Measurements from ENCODE around the gene SLC16A10. TPM values are rescaled to one million over a fixed set of nuclear protein-coding genes. Genes with fewer than 3 reads are reported as not detected.
A peak's percentile ranks its signal among the peaks of the same experiment; 100 is the strongest.
"Not testable (repeated sequence)": the region's sequence is repeated elsewhere in the genome, so short reads cannot be mapped to it uniquely, and the experiment has no call there.

Gene SLC16A10
- total and polyA plus RNA-seq, 5 donors from 2014 or later: 24.4 to 39.3 (median 32.0) TPM

DNA sequence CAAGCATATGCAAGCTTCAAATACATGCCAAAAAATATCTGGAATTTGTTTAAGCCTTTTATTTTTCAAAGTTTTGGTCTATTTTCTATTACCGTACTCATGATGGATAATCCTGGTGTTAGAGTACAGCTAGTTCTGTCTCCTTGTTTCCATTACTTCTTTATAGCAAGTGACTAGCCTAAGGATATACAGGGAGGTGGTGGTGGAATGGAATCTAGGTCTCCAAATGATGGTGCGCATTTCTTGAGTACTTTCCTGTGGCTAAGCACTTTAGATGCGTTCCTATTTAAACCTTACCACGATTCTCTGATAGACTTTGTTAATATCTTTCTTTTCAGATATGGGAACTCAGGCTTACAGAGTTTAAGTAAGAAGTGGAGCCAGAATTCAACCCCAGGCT lies 3.5 kb downstream of the SLC16A10 start:
- Histone ChIP-seq H3K4me1 (ENCODE audit: control insufficient read depth, insufficient read depth, low read length, poor library complexity, severe bottlenecking) (peaks cover 41% of the 10 kb centered on the region), H3K4me3 (ENCODE audit: low read depth, low read length) (peak overlapping the region; percentile 90), H3K27ac (ENCODE audit: insufficient read depth, low read length, poor library complexity, severe bottlenecking) (no peak overlapping the region), H3K27me3 (ENCODE audit: control insufficient read depth, insufficient read depth, low read length) (no peaks in the 10 kb centered on the region), H3K36me3 (ENCODE audit: control insufficient read depth, insufficient read depth, low read length) (no peaks in the 10 kb centered on the region), H3K9me3 (ENCODE audit: control insufficient read depth in 2 of 2, low read length in 2 of 2) (no peaks in the 10 kb centered on the region)
- Mint-ChIP-seq H3K4me3 (peak overlapping the region in 3 of 4 donors; percentile 79 to 96 (median 94)), H3K4me1 (peaks cover 35 to 73% (median 64%) of the 10 kb centered on the region in 4 donors), H3K27me3 (peaks cover 12% of the 10 kb centered on the region), H3K27ac (no peak overlapping the region), H3K9me3 (peaks cover 0 to 4% (median 0%) of the 10 kb centered on the region in 7 donors), H3K36me3 (no peaks in the 10 kb centered on the region)
- ATAC-seq (ENCODE audit: low read depth in 2 of 2) (no peak), DNase-seq (no peak)

DNA sequence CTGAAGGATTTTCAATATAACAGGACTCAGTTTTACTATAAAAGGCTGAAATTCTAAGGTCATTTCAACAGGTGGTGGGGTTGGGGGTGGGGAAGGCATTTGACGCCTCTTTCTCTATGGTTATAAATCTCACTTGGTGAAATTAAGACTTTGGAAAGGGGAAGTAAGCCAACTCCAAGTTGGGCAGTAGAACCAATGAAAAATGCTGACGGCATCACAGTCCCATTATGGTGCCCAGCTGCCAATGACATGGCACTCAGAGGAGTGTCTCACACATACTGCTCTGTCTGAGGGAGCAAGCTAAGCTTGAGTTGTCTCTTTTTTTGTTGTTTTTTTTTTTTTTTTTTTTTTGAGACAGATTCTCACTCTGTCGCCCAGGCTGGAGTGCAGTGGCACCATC lies 4.7 kb downstream of the SLC16A10 start:
- Mint-ChIP-seq H3K27ac (peak overlapping the region in 1 of 3 donors; percentile 6), H3K36me3 (no peaks in the 10 kb centered on the region), H3K27me3 (peaks cover under 1% of the 10 kb centered on the region)

DNA sequence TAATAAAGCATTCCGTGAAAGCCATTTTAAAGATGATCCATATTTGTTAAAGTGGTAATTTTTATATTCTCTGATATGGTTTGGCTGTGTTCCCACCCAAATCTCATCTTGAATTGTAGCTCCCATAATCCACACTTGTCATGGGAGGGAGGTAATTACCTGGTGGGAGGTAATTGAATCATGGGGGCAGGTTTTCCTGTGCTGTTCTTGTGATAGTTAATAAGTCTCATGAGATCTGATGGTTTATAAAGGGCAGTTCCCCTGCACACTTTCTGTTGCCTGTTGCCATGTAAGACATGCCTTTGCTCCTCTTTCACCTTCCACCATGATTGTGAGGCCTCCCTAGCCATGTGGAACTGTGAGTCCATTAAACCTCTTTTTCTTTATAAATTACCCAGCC lies 8.2 kb downstream of the SLC16A10 start:
- not testable (repeated sequence) for H3K9me3 ChIP-seq (ENCODE audit: control insufficient read depth in 2 of 2, low read length in 2 of 2); ATAC-seq (ENCODE audit: low read depth in 2 of 2); H3K36me3 Mint-ChIP-seq; H3K36me3 ChIP-seq (ENCODE audit: control insufficient read depth, insufficient read depth, low read length); H3K27me3 ChIP-seq (ENCODE audit: control insufficient read depth, insufficient read depth, low read length); H3K27me3 Mint-ChIP-seq; DNase-seq; H3K9me3 Mint-ChIP-seq
- Mint-ChIP-seq H3K4me3 (peak overlapping the region in 2 of 4 donors; percentile 39 to 69), H3K4me1 (peaks cover 21 to 64% (median 50%) of the 10 kb centered on the region in 4 donors), H3K27ac (peak overlapping the region; percentile 87 to 95 (median 91))
- peak overlapping the region; percentile 35 for H3K4me3 ChIP-seq (ENCODE audit: low read depth, low read length)
- H3K27ac ChIP-seq (ENCODE audit: insufficient read depth, low read length, poor library complexity, severe bottlenecking): peak overlapping the region; percentile 68
- peaks cover 29% of the 10 kb centered on the region for H3K4me1 ChIP-seq (ENCODE audit: control insufficient read depth, insufficient read depth, low read length, poor library complexity, severe bottlenecking)

More for the DNA sequence above, 4.7 kb downstream of the SLC16A10 start:
- ATAC-seq (ENCODE audit: low read depth in 2 of 2): no peak
- Histone ChIP-seq H3K27me3 (ENCODE audit: control insufficient read depth, insufficient read depth, low read length) (no peaks in the 10 kb centered on the region), H3K4me3 (ENCODE audit: low read depth, low read length) (no peak overlapping the region), H3K4me1 (ENCODE audit: control insufficient read depth, insufficient read depth, low read length, poor library complexity, severe bottlenecking) (peaks cover 47% of the 10 kb centered on the region), H3K27ac (ENCODE audit: insufficient read depth, low read length, poor library complexity, severe bottlenecking) (no peak overlapping the region), H3K36me3 (ENCODE audit: control insufficient read depth, insufficient read depth, low read length) (no peaks in the 10 kb centered on the region), H3K9me3 (ENCODE audit: control insufficient read depth in 2 of 2, low read length in 2 of 2) (no peaks in the 10 kb centered on the region)
- Mint-ChIP-seq H3K4me1 (peaks cover 28 to 75% (median 65%) of the 10 kb centered on the region in 4 donors), H3K9me3 (peaks cover 0 to 4% (median 0%) of the 10 kb centered on the region in 7 donors), H3K4me3 (peak overlapping the region in 1 of 4 donors; percentile 2)
- DNase-seq: no peak

DNA sequence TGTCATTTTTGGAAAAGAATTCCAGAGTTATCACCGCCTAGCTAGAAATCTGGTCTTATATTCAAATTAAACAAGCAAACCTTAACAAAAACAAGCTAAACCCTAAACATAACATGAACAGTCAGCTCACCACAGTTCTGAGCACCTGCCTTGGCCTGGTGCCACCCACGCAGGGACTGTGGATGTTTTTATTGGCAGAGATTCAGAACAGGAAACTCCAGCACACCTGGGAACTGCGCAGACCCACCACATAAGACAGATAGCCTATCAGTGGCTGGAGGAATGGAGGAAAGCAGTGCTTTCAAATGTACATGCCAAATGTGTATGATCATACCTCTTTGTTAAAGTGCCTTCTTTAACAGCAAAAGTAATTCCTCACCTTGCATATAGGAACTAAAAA lies 8.9 kb downstream of the SLC16A10 start:
- peaks cover 2% of the 10 kb centered on the region for H3K36me3 Mint-ChIP-seq
- Histone ChIP-seq H3K4me1 (ENCODE audit: control insufficient read depth, insufficient read depth, low read length, poor library complexity, severe bottlenecking) (peaks cover 25% of the 10 kb centered on the region), H3K9me3 (ENCODE audit: control insufficient read depth in 2 of 2, low read length in 2 of 2) (no peaks in the 10 kb centered on the region), H3K27ac (ENCODE audit: insufficient read depth, low read length, poor library complexity, severe bottlenecking) (peak overlapping the region; percentile 68), H3K4me3 (ENCODE audit: low read depth, low read length) (peak overlapping the region; percentile 35), H3K27me3 (ENCODE audit: control insufficient read depth, insufficient read depth, low read length) (no peaks in the 10 kb centered on the region), H3K36me3 (ENCODE audit: control insufficient read depth, insufficient read depth, low read length) (no peaks in the 10 kb centered on the region)
- H3K27me3 Mint-ChIP-seq: no peaks in the 10 kb centered on the region
- peak overlapping the region; percentile 23 to 71 (median 66) for H3K4me3 Mint-ChIP-seq
- peak overlapping the region; percentile 87 to 95 (median 91) for H3K27ac Mint-ChIP-seq
- peaks cover 0 to 4% (median 0%) of the 10 kb centered on the region in 7 donors for H3K9me3 Mint-ChIP-seq
- ATAC-seq (ENCODE audit: low read depth in 2 of 2) (peak; percentile 98), DNase-seq (peak; percentile 43 to 81 (median 73))
- peaks cover 21 to 59% (median 45%) of the 10 kb centered on the region in 4 donors for H3K4me1 Mint-ChIP-seq

DNA sequence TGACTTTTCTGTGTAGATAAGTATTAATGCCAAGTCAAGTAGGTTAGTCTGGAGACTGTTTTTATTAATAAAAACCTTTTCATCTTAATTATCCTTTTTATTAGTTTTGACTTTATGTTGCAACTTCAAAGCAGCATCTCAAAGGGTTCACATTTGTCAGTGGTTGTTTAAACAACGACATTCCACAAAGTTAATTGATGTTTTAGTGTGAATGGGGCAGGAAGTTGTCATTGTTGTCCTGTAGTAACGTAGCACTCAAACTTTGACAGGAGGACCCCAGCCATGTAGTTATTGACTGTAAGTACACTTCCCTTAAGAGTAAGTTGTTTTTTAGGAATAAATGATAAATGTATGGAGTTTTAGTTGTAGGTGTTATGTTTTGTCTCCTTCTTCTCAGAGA lies 11.3 kb downstream of the SLC16A10 start:
- Mint-ChIP-seq H3K36me3 (peaks cover 10% of the 10 kb centered on the region), H3K27me3 (no peaks in the 10 kb centered on the region), H3K9me3 (peaks cover 0 to 4% (median 0%) of the 10 kb centered on the region in 7 donors), H3K4me3 (no peak overlapping the region), H3K27ac (peak overlapping the region in 2 of 3 donors; percentile 60 to 62), H3K4me1 (peaks cover 18 to 50% (median 35%) of the 10 kb centered on the region in 4 donors)
- DNase-seq: no peak
- Histone ChIP-seq H3K36me3 (ENCODE audit: control insufficient read depth, insufficient read depth, low read length) (no peaks in the 10 kb centered on the region), H3K27ac (ENCODE audit: insufficient read depth, low read length, poor library complexity, severe bottlenecking) (no peak overlapping the region), H3K4me3 (ENCODE audit: low read depth, low read length) (no peak overlapping the region), H3K27me3 (ENCODE audit: control insufficient read depth, insufficient read depth, low read length) (no peaks in the 10 kb centered on the region), H3K9me3 (ENCODE audit: control insufficient read depth in 2 of 2, low read length in 2 of 2) (no peaks in the 10 kb centered on the region), H3K4me1 (ENCODE audit: control insufficient read depth, insufficient read depth, low read length, poor library complexity, severe bottlenecking) (peaks cover 25% of the 10 kb centered on the region)
- ATAC-seq (ENCODE audit: low read depth in 2 of 2): no peak

DNA sequence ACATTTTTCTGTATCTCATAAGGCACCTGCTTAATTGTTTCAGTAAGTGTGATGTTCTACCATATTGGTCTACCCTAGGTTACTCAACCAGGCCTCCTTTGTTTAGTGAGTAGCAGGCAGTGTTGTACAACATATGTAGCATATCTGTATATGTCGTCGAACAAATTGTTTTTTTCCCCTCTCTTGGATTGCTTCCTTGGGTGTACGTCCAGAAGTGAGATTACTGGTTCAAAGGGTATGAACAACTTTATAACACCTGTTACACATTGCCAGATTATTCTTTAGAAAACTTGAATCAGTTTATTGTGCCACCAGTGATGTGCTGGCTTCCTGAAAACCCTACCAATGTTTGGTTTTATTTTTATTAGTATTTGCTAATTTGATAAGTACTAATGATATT lies 14.7 kb downstream of the SLC16A10 start:
- Histone ChIP-seq H3K4me3 (ENCODE audit: low read depth, low read length) (no peak overlapping the region), H3K4me1 (ENCODE audit: control insufficient read depth, insufficient read depth, low read length, poor library complexity, severe bottlenecking) (peaks cover 10% of the 10 kb centered on the region), H3K36me3 (ENCODE audit: control insufficient read depth, insufficient read depth, low read length) (no peaks in the 10 kb centered on the region), H3K27ac (ENCODE audit: insufficient read depth, low read length, poor library complexity, severe bottlenecking) (no peak overlapping the region), H3K27me3 (ENCODE audit: control insufficient read depth, insufficient read depth, low read length) (no peaks in the 10 kb centered on the region), H3K9me3 (ENCODE audit: control insufficient read depth in 2 of 2, low read length in 2 of 2) (no peaks in the 10 kb centered on the region)
- Mint-ChIP-seq H3K36me3 (peaks cover 28% of the 10 kb centered on the region), H3K4me1 (peaks cover 19 to 49% (median 26%) of the 10 kb centered on the region in 4 donors), H3K9me3 (peaks cover 0 to 4% (median 0%) of the 10 kb centered on the region in 7 donors), H3K27ac (no peak overlapping the region), H3K27me3 (no peaks in the 10 kb centered on the region), H3K4me3 (no peak overlapping the region)
- DNase-seq: no peak
- ATAC-seq (ENCODE audit: low read depth in 2 of 2): no peak

DNA sequence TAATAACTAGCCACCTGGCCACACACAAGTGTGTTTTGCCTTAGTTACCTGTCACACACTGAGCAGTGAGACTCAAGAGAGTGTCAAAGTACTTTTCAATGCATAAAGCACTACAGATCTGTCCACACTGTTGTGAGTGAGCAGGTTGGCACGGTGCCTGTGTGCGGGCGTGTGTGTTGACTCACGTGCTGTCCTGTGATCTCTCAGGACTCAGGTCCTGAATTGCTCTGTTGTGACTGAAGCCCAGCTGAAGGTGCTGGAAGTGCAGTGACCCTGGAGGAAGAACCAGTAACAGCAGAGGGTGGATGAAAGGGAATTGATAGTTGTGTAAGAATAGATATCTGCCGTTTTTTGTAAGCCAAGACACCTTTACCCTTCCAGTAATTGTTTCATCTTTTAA lies 18.3 kb downstream of the SLC16A10 start:
- Mint-ChIP-seq H3K9me3 (peaks cover 0 to 12% (median 4%) of the 10 kb centered on the region in 7 donors), H3K4me1 (peaks cover 18 to 56% (median 26%) of the 10 kb centered on the region in 4 donors), H3K36me3 (peaks cover 32% of the 10 kb centered on the region), H3K27ac (peak overlapping the region in 2 of 3 donors; percentile 24 to 49), H3K27me3 (no peaks in the 10 kb centered on the region), H3K4me3 (peak overlapping the region in 3 of 4 donors; percentile 1 to 35 (median 17))
- Histone ChIP-seq H3K36me3 (ENCODE audit: control insufficient read depth, insufficient read depth, low read length) (peaks cover 2% of the 10 kb centered on the region), H3K4me1 (ENCODE audit: control insufficient read depth, insufficient read depth, low read length, poor library complexity, severe bottlenecking) (peaks cover 9% of the 10 kb centered on the region), H3K27me3 (ENCODE audit: control insufficient read depth, insufficient read depth, low read length) (no peaks in the 10 kb centered on the region), H3K9me3 (ENCODE audit: control insufficient read depth in 2 of 2, low read length in 2 of 2) (peaks cover 2 to 7% of the 10 kb centered on the region in 2 experiments), H3K4me3 (ENCODE audit: low read depth, low read length) (no peak overlapping the region), H3K27ac (ENCODE audit: insufficient read depth, low read length, poor library complexity, severe bottlenecking) (no peak overlapping the region)
- DNase-seq (peak in 1 of 3 donors; percentile 26), ATAC-seq (ENCODE audit: low read depth in 2 of 2) (peak; percentile 71 to 77)

DNA sequence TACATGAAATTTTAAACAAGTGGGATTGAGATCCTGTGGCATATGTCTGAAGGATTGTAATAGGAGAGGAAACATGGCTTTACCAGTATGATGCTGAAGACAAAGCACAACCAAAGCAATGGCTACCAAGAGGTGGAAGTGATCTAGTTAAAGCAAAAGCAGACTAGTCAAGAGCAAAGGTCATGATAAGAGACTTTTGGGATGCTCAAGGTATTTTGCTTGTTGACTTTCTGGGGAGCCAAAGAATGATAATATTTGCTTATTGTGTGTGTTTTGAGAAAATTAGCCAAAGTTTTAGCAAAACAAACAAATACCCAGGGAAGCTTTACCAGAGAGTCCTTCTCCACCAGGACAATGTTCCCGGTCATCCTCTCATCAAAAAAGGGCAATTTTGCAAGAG lies 20.3 kb downstream of the SLC16A10 start:
- Mint-ChIP-seq H3K4me1 (peaks cover 18 to 62% (median 30%) of the 10 kb centered on the region in 4 donors), H3K9me3 (peaks cover 0 to 12% (median 4%) of the 10 kb centered on the region in 7 donors), H3K36me3 (peaks cover 32% of the 10 kb centered on the region), H3K27me3 (no peaks in the 10 kb centered on the region), H3K27ac (peak overlapping the region in 1 of 3 donors; percentile 39), H3K4me3 (no peak overlapping the region)
- Histone ChIP-seq H3K9me3 (ENCODE audit: control insufficient read depth in 2 of 2, low read length in 2 of 2) (peaks cover 2 to 7% of the 10 kb centered on the region in 2 experiments), H3K4me3 (ENCODE audit: low read depth, low read length) (no peak overlapping the region), H3K4me1 (ENCODE audit: control insufficient read depth, insufficient read depth, low read length, poor library complexity, severe bottlenecking) (peaks cover 9% of the 10 kb centered on the region), H3K27ac (ENCODE audit: insufficient read depth, low read length, poor library complexity, severe bottlenecking) (no peak overlapping the region), H3K27me3 (ENCODE audit: control insufficient read depth, insufficient read depth, low read length) (no peaks in the 10 kb centered on the region), H3K36me3 (ENCODE audit: control insufficient read depth, insufficient read depth, low read length) (peaks cover 2% of the 10 kb centered on the region)
- ATAC-seq (ENCODE audit: low read depth in 2 of 2) (no peak), DNase-seq (no peak)

Data from CD4-positive, CD25-positive, alpha-beta regulatory T cell (primary cell).